Urinary bladder (tissue), 4 donors: ENCODE measurements around the gene CSMD2. TPM values are rescaled to one million over a fixed set of nuclear protein-coding genes. Genes with fewer than 3 reads are reported as not detected.

ENCODE experiments used
- DNase-seq: peaks from one replicate; pipeline ENCODE4 v3.0.0-alpha.2; 2015; ENCODE audit errors: extremely low spot score
- H3K27ac ChIP-seq: one replicate; pipeline ENCODE4 v1.5.1; 2013; ENCODE audit warnings: low read depth, mild to moderate bottlenecking, moderate library complexity
- H3K36me3 ChIP-seq: one replicate; pipeline ENCODE4 v1.6.1; 2013; ENCODE audit warnings: mild to moderate bottlenecking, moderate library complexity; ENCODE audit not compliant: insufficient read depth
- H3K4me1 ChIP-seq: one replicate; pipeline ENCODE4 v1.6.1; 2013; ENCODE audit warnings: mild to moderate bottlenecking, moderate library complexity; ENCODE audit not compliant: insufficient read depth
- H3K4me3 ChIP-seq: one replicate; pipeline ENCODE4 v1.5.1; 2013; ENCODE audit warnings: low read depth, low read length
- WGBS: extraction: QIAGEN DNeasy Blood & Tissue Kit; methylation state at CpG from one replicate; pipeline ENCODE4 v1.1.7; 2013; 5-methylcytosine and 5-hydroxymethylcytosine counted together
- polyA plus RNA-seq: library from polyadenylated mRNA; stranded (reverse); fragments of 200-250 nt; gene quantifications from one replicate; pipeline ENCODE4 v1.2.3, GENCODE V29; 2013
- total RNA-seq: library from RNA; depleted of rRNA; stranded (reverse); fragments of >200 nt; gene quantifications from one replicate; pipeline ENCODE4 v1.2.3, GENCODE V29; 2014
- donor health status: healthy with polysubstance abuse.
- donor health status: healthy.

CSMD2 gene
- total and polyA plus RNA-seq, 2 donors = 0.32 to 0.42 TPM

DNA sequence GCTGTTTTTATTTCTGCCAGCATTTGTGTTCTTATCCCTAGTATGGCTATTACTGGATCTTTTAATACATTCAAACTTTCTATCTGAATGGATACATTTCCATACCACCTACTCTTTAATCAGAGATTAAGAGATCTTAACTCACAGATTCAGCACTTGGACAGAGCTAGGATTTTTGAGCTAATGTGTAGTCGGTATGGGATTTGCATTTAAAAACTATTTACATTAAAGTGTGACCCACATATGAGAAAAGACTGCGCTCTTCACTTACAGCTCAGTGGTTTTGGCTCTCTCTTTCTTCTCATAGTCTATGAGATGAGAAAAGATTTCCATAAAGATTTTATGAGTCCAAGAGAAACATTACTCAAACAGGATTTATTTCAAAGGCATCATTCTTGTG, 284.7 kb downstream of the CSMD2 start:
- Histone ChIP-seq H3K4me1 (no peaks in the 10 kb centered on the region), H3K36me3 (no peaks in the 10 kb centered on the region), H3K27ac (no peak overlapping the region), H3K4me3 (no peak overlapping the region)
- DNase-seq = no peak
- WGBS = 19% methylated on average over 2 of the region's 2 CpGs

DNA sequence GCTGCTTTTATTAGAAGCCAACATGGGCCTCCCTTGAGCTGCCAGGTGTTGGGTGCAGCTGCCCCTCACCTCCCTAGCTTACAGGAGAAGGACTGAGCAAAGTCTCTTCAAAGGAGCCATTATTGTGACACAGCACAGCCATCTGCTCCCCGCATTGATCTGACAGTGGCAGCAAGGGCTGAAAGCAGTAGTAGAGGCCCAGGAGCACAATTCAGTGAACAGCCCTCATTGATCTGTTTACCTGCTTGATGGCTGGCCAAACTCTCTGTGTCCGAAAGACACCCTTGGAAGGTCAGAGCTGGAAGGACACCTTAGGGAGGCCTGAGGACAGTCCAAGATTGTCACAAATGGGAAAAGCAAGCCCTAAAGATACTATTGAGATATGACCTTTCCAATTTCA, 286.6 kb downstream of the CSMD2 start:
- DNase-seq = no peak
- Histone ChIP-seq H3K36me3 (no peaks in the 10 kb centered on the region), H3K4me1 (no peaks in the 10 kb centered on the region), H3K4me3 (no peak overlapping the region), H3K27ac (no peak overlapping the region)
- WGBS = 92% methylated on average over 2 of the region's 2 CpGs

DNA sequence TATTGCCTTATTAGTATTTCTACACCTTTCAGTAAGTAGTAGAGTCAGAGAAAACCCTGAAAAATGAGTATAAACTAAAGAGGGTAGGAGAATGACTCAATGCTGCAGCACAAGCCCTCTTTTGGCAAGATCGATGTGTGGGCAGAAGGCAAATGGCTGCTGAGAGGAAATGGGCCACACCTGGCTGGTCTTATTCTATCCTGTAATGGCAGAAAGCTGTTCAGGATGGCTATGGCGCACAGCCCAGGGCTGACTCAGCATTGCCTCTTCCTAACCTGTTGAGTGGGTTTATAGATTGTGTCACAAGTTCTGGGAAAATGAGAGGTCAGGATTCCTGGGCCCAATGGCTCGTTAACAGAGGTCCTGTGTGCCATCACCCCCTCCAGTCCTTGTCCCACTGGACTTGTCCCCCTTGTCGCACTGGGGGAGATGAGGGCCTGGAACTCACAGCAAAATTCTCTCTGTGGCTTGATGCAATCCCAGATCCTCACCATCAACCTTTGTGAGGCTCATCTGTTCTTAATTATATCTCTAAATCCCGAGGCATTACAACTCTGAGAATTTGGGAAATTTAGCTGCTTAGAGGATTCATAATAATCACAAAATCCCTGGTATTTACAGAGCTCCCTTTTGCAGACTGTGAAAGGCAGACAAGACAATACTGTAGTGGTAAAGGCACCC, 287.9 kb downstream of the CSMD2 start:
- DNase-seq = no peak
- Histone ChIP-seq H3K4me3 (no peak overlapping the region), H3K36me3 (no peaks in the 10 kb centered on the region), H3K27ac (no peak overlapping the region), H3K4me1 (no peaks in the 10 kb centered on the region)
- WGBS = 65% methylated on average over 5 of the region's 5 CpGs

DNA sequence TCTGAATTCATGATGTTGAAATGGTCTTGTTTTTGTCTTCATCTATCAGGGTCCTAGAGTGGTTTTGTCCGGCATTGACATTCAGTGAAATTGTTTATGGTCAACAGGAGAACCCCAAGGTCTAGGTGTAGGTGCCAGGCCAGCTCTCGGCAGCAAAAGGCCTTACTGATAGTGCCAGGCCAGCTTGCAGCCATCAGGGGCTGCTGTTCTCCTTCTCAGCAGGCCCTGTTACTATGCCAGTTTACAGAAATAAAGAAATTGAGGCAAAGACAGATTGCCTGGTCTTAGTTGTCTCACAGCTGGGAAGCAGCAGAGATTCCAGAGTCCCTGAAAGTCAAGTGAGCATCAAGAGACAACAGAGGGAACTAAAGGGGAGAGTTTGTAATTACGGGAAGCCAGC, 289.2 kb downstream of the CSMD2 start:
- Histone ChIP-seq H3K36me3 (no peaks in the 10 kb centered on the region), H3K4me3 (no peak overlapping the region), H3K4me1 (no peaks in the 10 kb centered on the region), H3K27ac (no peak overlapping the region)
- no peak for DNase-seq
- WGBS = 60% methylated on average over 3 of the region's 3 CpGs

DNA sequence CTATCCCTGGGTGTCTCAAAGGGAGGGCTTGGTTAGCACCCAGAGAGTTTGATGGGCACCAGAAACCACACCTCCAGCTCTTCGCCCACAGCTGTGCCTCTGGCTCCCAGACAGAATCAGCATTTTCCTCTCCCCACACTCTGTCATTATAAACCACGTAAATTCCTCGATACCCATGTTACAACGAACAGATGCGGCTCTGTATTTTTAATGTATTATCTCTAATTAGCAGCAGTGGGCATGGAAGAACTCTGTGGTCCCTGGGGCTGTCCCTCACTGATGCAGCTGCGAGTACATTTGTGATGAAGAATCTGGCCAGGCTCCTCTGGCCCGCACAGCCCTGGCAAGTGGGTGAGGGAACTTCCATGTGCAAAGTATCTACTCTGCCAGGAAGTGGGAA, 290.4 kb downstream of the CSMD2 start:
- WGBS = 71% methylated on average over 7 of the region's 7 CpGs
- Histone ChIP-seq H3K4me1 (no peaks in the 10 kb centered on the region), H3K4me3 (no peak overlapping the region), H3K27ac (no peak overlapping the region), H3K36me3 (no peaks in the 10 kb centered on the region)
- no peak for DNase-seq

DNA sequence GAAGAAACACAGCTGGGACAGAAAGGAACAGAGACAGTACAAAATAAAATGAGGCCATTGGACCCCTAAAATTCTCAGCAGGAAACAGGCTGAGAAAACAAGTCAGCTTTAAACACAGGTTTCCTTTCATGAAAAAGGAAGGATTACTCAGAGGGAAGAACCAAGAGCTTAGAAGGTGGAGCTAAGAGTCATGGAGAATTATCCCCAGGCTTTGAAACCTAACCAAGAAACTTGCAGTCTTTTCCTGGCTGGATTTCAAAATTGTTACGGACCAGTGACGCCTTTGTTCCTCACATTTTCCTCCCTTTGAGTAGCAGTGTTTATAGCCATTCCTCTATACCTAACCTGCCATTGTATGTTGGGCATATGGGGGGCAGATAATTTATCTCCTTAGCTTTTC, 292.3 kb downstream of the CSMD2 start:
- Histone ChIP-seq H3K4me3 (no peak overlapping the region), H3K4me1 (no peaks in the 10 kb centered on the region), H3K27ac (no peak overlapping the region), H3K36me3 (no peaks in the 10 kb centered on the region)
- no peak for DNase-seq
- WGBS = 65% methylated on average over 2 of the region's 2 CpGs

DNA sequence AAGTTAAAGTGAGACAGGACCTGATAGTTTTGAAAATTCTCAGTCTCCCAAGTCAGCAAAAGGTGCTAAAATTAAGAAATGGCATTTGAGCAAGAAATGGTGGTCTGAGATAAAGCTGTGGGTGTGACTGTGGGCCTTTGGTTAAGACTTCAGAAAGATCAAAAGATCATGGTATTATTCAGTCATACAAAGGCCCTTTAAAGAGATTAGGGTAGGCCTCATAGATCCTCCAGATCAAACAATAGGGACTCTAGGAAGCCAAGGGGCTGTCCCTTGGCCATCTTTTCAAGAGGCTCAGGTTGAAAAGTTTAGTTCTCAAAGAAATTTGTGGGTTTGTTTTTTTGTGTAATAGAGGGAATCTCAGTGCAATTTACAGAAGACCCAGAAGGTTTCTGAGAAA, 292.8 kb downstream of the CSMD2 start:
- Histone ChIP-seq H3K36me3 (no peaks in the 10 kb centered on the region), H3K4me3 (no peak overlapping the region), H3K4me1 (no peaks in the 10 kb centered on the region), H3K27ac (no peak overlapping the region)
- no peak for DNase-seq

DNA sequence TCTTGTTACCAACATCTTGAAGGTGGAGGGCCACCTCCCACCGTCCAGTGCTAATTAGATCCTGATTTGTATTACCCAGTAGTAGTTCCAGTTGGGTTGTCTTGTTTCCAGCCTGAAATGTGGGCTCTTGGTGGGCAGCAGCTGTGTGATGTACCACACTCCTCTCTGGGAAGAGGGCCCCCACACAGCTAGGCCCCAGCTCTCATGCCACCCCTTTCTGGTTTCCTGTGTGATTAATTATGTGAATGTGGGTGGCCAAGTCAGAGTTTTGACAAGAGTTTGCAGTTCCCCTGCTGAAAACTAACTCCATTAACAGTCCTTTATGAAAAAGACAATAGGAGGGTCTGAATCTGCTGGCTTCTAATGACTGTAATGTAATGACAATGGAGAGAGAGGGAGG, 297.3 kb downstream of the CSMD2 start:
- DNase-seq = no peak
- Histone ChIP-seq H3K4me1 (no peaks in the 10 kb centered on the region), H3K27ac (no peak overlapping the region), H3K36me3 (no peaks in the 10 kb centered on the region), H3K4me3 (no peak overlapping the region)
- WGBS = 84% methylated on average over 1 of the region's 1 CpG

DNA sequence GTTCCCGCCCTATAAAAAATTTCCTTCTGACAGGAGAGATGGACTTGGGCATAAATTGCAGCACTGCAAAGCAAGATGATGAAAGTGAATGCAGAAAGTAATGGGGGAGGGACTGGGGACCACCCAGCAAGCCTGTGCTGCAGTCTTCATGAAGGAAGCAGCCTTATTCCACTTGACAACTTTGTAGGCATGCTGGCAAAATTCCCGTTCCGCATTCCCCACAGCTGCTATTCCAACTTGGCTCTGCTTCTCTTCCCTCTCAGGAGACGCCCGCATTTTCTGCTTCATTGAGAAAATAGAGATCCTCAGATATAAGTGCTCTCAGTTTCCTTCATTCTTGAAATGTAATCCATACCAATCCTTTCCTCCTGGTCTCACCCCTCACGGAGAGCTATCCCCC, 298.7 kb downstream of the CSMD2 start:
- Histone ChIP-seq H3K4me1 (no peaks in the 10 kb centered on the region), H3K36me3 (no peaks in the 10 kb centered on the region), H3K4me3 (no peak overlapping the region), H3K27ac (no peak overlapping the region)
- WGBS = 34% methylated on average over 6 of the region's 6 CpGs
- DNase-seq = no peak

DNA sequence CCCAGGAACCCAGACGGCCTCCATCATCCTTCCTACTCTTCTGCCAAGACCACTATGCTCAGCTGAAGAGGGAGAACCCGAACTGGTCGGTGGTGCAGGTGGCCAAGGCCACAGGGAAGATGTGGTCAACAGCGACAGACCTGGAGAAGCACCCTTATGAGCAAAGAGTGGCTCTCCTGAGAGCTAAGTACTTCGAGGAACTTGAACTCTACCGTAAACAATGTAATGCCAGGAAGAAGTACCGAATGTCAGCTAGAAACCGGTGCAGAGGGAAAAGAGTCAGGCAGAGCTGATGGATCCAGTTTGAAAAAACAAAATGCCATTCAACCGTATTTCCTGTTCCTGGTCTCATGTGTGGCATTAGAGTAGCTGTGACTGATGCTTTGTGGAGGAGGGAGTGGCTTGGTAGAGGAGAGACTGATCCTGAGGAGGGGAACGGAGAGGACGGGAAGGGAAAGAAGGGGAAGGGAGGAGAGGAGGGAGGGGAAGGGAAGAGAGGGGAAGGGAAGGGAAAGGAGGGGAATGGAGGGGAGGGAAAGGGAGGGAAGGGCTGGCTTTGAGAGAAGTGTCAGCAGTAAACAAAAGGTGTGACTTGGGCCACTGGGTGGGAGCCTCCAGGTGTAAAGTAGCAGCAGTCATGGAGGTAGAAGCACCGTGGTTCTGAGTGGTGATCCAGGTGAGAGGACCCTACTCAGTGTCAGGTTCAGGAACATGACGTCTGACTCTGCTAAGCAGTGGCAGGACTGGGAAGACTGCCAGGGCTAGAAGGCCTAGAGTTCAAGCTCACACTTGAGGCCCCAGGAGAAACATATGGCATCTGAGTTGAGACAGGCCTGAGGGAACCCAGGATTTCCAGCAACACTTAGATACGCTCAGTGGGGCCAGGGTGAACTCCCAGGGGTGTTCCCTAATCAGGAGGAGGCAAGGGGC, 300.3 kb downstream of the CSMD2 start:
- Histone ChIP-seq H3K4me3 (no peak overlapping the region), H3K4me1 (no peaks in the 10 kb centered on the region), H3K27ac (no peak overlapping the region), H3K36me3 (no peaks in the 10 kb centered on the region)
- 69% methylated on average over 14 of the region's 14 CpGs for WGBS
- DNase-seq = no peak

DNA sequence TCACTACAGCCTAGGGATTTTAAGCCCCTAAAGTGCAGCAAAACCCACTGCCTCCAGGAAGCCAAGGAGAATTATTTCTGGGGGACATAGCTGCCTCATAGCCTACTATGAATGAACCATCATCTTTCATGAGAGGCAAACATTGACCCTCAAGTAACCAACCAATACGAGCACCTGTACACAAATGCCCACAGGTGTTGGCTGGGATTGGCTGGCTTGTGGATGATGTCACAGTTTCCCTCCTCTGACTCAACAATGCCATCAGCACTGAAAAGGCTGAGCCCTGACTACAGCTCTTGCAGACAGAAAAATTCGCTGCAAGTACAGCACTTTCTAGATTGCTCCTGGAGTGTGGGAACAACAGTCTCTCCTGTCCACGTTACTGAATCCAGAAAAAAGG, 301.3 kb downstream of the CSMD2 start, which contains the start of gene HMGB4:
Gene HMGB4 (plus strand): TSS at position 301 of the 400 bp plus-strand sequence. CDS start 113 bp downstream, outside the sequence.
- no peak within 1 kb of the TSS for H3K4me3 ChIP-seq
- H3K36me3 ChIP-seq = no peaks in the 10 kb centered on the region
- no peaks in the 10 kb centered on the region for H3K4me1 ChIP-seq
- WGBS = 85% methylated on average over 3 of the region's 3 CpGs
- no peak for DNase-seq
- no peak within 1 kb of the TSS for H3K27ac ChIP-seq

DNA sequence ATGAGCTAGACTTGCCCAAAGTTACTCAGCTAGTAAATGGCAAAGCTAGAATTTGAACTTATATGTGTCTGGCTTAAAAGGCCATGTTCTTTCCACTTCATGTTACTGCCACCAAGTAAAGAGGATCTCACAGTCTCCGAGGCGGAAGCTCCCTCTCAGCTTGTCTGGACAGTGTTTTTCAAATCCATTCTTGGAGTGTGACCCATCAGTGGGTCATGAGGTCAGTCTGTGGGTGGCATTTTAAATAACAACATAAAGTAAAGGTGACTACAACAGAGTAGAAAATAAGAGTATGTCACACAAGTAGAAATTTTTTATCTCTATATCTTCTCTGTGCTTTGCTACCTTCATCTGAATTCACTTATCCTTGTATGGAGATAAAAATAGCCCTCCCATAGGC, 304.4 kb downstream of the CSMD2 start:
- Histone ChIP-seq H3K27ac (no peak overlapping the region), H3K36me3 (no peaks in the 10 kb centered on the region), H3K4me1 (no peaks in the 10 kb centered on the region), H3K4me3 (no peak overlapping the region)
- no peak for DNase-seq
- 41% methylated on average over 2 of the region's 2 CpGs for WGBS

DNA sequence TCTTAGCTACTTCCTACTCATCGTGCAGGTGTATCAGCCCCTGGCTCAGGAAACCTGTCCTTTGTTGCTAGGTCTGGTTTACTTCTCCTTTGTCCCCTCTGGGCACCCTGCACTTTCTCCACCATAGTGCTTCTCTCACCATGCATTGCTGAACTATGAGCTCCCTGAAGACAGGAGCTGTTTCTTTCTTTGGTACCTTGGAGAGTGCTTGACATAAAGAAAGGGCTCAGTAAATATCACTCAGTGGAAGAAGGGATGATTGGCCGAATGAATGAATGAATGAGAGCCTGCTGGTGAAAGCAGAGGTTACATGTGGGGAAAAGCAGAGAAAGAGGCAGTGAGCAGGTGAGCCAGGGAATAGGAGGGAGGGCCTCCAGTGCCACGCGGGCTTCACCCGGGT, 310.9 kb downstream of the CSMD2 start:
- H3K27ac ChIP-seq = no peak overlapping the region
- H3K36me3 ChIP-seq = no peaks in the 10 kb centered on the region
- no peak overlapping the region for H3K4me3 ChIP-seq
- no peak for DNase-seq
- 91% methylated on average over 5 of the region's 5 CpGs for WGBS
- H3K4me1 ChIP-seq = no peaks in the 10 kb centered on the region

DNA sequence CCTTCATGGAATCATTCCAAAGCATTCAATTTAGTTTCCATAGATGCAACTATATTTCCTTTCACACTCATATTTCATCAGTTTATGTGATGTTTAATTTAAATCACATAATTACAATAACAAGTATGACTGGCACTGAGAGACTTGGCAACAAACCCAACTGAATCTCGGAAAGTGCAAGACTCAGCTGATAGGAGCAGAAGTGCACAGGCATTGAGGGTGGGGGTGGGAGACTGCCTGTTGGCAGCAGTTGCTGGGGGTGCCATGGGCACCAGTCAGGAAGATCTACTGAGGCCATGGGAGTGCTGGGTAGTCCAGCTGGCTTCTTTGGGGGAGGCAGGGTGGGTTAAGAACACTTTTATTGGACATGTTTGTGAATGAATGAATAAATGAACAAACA, 311.6 kb downstream of the CSMD2 start:
- H3K4me1 ChIP-seq = no peaks in the 10 kb centered on the region
- 29% methylated on average over 1 of the region's 1 CpG for WGBS
- H3K4me3 ChIP-seq = no peak overlapping the region
- no peak for DNase-seq
- no peak overlapping the region for H3K27ac ChIP-seq
- no peaks in the 10 kb centered on the region for H3K36me3 ChIP-seq
